Hepatocyte (in vitro differentiated cells): Measurements from ENCODE around the gene TSPEAR. TPM values are rescaled to one million over a fixed set of nuclear protein-coding genes. Genes with fewer than 3 reads are reported as not detected.

ENCODE experiments used
- DNase-seq: peaks from one replicate; pipeline ENCODE4 v3.0.0-alpha.2; 2016; ENCODE audit warnings: low spot score
- H2AFZ ChIP-seq: fragments of 200-600 bp; sonication (generic); 2 replicates; pipeline ENCODE4 v1.6.0; 2016; ENCODE audit warnings: antibody characterized with exemption, mild to moderate bottlenecking
- H3K27ac ChIP-seq: fragments of 200-600 bp; sonication (generic); 2 replicates; pipeline ENCODE4 v1.5.1; 2016; ENCODE audit warnings: mild to moderate bottlenecking
- H3K27me3 ChIP-seq: fragments of 200-600 bp; sonication (generic); 2 replicates; pipeline ENCODE4 v1.6.1; 2016
- H3K36me3 ChIP-seq: fragments of 200-600 bp; sonication (generic); replicated peaks from 2 replicates; pipeline ENCODE4 v1.5.1; 2016; ENCODE audit warnings: low read depth; ENCODE audit not compliant: insufficient read depth
- H3K4me1 ChIP-seq: fragments of 200-600 bp; sonication (generic); 2 replicates; pipeline ENCODE4 v1.5.1; 2016; ENCODE audit warnings: mild to moderate bottlenecking, moderate library complexity; ENCODE audit not compliant: insufficient read depth
- H3K4me2 ChIP-seq: fragments of 200-600 bp; sonication (generic); 2 replicates; pipeline ENCODE4 v1.6.0; 2016
- H3K4me3 ChIP-seq: fragments of 200-600 bp; sonication (generic); 2 replicates; pipeline ENCODE4 v1.5.1; 2016; ENCODE audit warnings: mild to moderate bottlenecking
- H3K79me2 ChIP-seq: fragments of 200-600 bp; sonication (generic); 2 replicates; pipeline ENCODE4 v1.6.0; 2017; ENCODE audit warnings: mild to moderate bottlenecking
- H3K9me2 ChIP-seq: fragments of 200-600 bp; sonication (generic); replicated peaks from 2 replicates; pipeline ENCODE4 v1.6.0; 2017; ENCODE audit warnings: mild to moderate bottlenecking; ENCODE audit not compliant: insufficient read depth
- H3K9me3 ChIP-seq: fragments of 200-600 bp; sonication (generic); 2 replicates; pipeline ENCODE4 v1.5.1; 2016; ENCODE audit warnings: low read depth, mild to moderate bottlenecking
- H4K20me1 ChIP-seq: fragments of 200-600 bp; sonication (generic); 2 replicates; pipeline ENCODE4 v1.6.0; 2016; ENCODE audit warnings: mild to moderate bottlenecking; ENCODE audit not compliant: insufficient read depth, poor library complexity, severe bottlenecking
- CTCF ChIP-seq: fragments of 200-600 bp; sonication (generic); IDR thresholded peaks from 2 replicates; pipeline ENCODE4 v1.5.1; 2016; ENCODE audit warnings: antibody characterized with exemption, mild to moderate bottlenecking; ENCODE audit not compliant: poor library complexity
- EZH2 ChIP-seq: fragments of 200-600 bp; sonication (generic); IDR thresholded peaks from 2 replicates; pipeline ENCODE4 v1.6.1; 2016; ENCODE audit warnings: antibody characterized with exemption, mild to moderate bottlenecking, borderline replicate concordance
- EZH2phosphoT487 ChIP-seq: fragments of 200-600 bp; sonication (generic); IDR thresholded peaks from one replicate; pipeline ENCODE4 v1.6.1; 2018; ENCODE audit warnings: antibody characterized with exemption, mild to moderate bottlenecking, low read depth, moderate library complexity; ENCODE audit not compliant: unreplicated experiment, severe bottlenecking
- WGBS: methylation state at CpG from one replicate; pipeline ENCODE4 v1.1.6; 2016; ENCODE audit warnings: low lambda C conversion rate; ENCODE audit errors: missing lambda C conversion rate; 5-methylcytosine and 5-hydroxymethylcytosine counted together
- polyA plus RNA-seq: library from polyadenylated mRNA; unstranded; fragments of >200 nt; fragmentation: Nextera tagmentation; extraction: Ambion mirVana; gene quantifications from 2 replicates; pipeline ENCODE4 v1.2.1, GENCODE V29; 2016
- total RNA-seq: library from RNA; depleted of rRNA; stranded (reverse); fragments of >200 nt; gene quantifications from 2 replicates; pipeline ENCODE4 v1.2.3, GENCODE V29; 2014

The TSPEAR gene
- total and polyA plus RNA-seq, 2 experiments from 2014 or later: 0.35 TPM; not detected in 1

GRCh38 chr21:44477712-44478111 lies 233.7 kb downstream of the TSPEAR start:
- Histone ChIP-seq H3K27me3 (no peaks in the 10 kb centered on the region), H3K4me2 (no peak overlapping the region), H3K36me3 (no peaks in the 10 kb centered on the region), H4K20me1 (no peaks in the 10 kb centered on the region), H3K27ac (no peak overlapping the region), H3K4me3 (no peak overlapping the region), H3K9me2 (no peaks in the 10 kb centered on the region), H3K4me1 (no peaks in the 10 kb centered on the region), H3K79me2 (no peaks in the 10 kb centered on the region), H3K9me3 (no peaks in the 10 kb centered on the region), H2AFZ (no peak overlapping the region)
- no peak for TF ChIP-seq CTCF
- no peak for TF ChIP-seq EZH2phosphoT487
- 86% methylated on average over 7 of the region's 7 CpGs for WGBS
- DNase-seq: no peak

GRCh38 chr21:44477131-44477530 lies 234.2 kb downstream of the TSPEAR start:
- H3K9me3 ChIP-seq: no peaks in the 10 kb centered on the region
- no peak for TF ChIP-seq EZH2
- no peak for TF ChIP-seq EZH2phosphoT487
- H3K27me3 ChIP-seq: no peaks in the 10 kb centered on the region
- H3K36me3 ChIP-seq: no peaks in the 10 kb centered on the region
- no peak overlapping the region for H3K4me2 ChIP-seq
- no peak overlapping the region for H3K4me3 ChIP-seq
- WGBS: 79% methylated on average over 8 of the region's 8 CpGs
- H3K4me1 ChIP-seq: no peaks in the 10 kb centered on the region
- H2AFZ ChIP-seq: no peak overlapping the region
- H3K27ac ChIP-seq: no peak overlapping the region
- no peaks in the 10 kb centered on the region for H3K9me2 ChIP-seq
- no peak for DNase-seq
- no peaks in the 10 kb centered on the region for H4K20me1 ChIP-seq
- H3K79me2 ChIP-seq: no peaks in the 10 kb centered on the region

GRCh38 chr21:44475266-44475845 lies 236.0 kb downstream of the TSPEAR start:
- H3K79me2 ChIP-seq: no peaks in the 10 kb centered on the region
- no peaks in the 10 kb centered on the region for H4K20me1 ChIP-seq
- no peaks in the 10 kb centered on the region for H3K9me2 ChIP-seq
- no peak for DNase-seq
- no peak overlapping the region for H3K4me2 ChIP-seq
- H3K4me1 ChIP-seq: no peaks in the 10 kb centered on the region
- no peak overlapping the region for H3K27ac ChIP-seq
- H3K4me3 ChIP-seq: no peak overlapping the region
- no peak for TF ChIP-seq CTCF
- TF ChIP-seq EZH2phosphoT487: no peak
- TF ChIP-seq EZH2: no peak
- no peaks in the 10 kb centered on the region for H3K36me3 ChIP-seq
- no peaks in the 10 kb centered on the region for H3K27me3 ChIP-seq
- H2AFZ ChIP-seq: no peak overlapping the region
- H3K9me3 ChIP-seq: no peaks in the 10 kb centered on the region
- 93% methylated on average over 17 of the region's 17 CpGs for WGBS

GRCh38 chr21:44473915-44474555 lies 237.3 kb downstream of the TSPEAR start:
- no peaks in the 10 kb centered on the region for H3K4me1 ChIP-seq
- no peak overlapping the region for H3K27ac ChIP-seq
- 91% methylated on average over 19 of the region's 19 CpGs for WGBS
- no peaks in the 10 kb centered on the region for H3K79me2 ChIP-seq
- H3K9me3 ChIP-seq: no peaks in the 10 kb centered on the region
- no peak overlapping the region for H3K4me3 ChIP-seq
- H2AFZ ChIP-seq: no peak overlapping the region
- H4K20me1 ChIP-seq: no peaks in the 10 kb centered on the region
- no peak for DNase-seq
- H3K9me2 ChIP-seq: no peaks in the 10 kb centered on the region
- H3K4me2 ChIP-seq: no peak overlapping the region
- H3K27me3 ChIP-seq: no peaks in the 10 kb centered on the region
- H3K36me3 ChIP-seq: no peaks in the 10 kb centered on the region
- TF ChIP-seq CTCF: no peak
- TF ChIP-seq EZH2phosphoT487: no peak
- no peak for TF ChIP-seq EZH2
